HG02970 (cell line): Measurements from ENCODE around the gene PTOV1.

Experiments
- ATAC-seq: cut with Tn5 transposase; IDR thresholded peaks from one replicate; pipeline ENCODE4 v1.9.1; 2021; ENCODE audit warnings: mild to moderate bottlenecking, moderate library complexity, moderate number of reproducible peaks; ENCODE audit not compliant: unreplicated experiment, low FRiP score

The PTOV1 gene

DNA sequence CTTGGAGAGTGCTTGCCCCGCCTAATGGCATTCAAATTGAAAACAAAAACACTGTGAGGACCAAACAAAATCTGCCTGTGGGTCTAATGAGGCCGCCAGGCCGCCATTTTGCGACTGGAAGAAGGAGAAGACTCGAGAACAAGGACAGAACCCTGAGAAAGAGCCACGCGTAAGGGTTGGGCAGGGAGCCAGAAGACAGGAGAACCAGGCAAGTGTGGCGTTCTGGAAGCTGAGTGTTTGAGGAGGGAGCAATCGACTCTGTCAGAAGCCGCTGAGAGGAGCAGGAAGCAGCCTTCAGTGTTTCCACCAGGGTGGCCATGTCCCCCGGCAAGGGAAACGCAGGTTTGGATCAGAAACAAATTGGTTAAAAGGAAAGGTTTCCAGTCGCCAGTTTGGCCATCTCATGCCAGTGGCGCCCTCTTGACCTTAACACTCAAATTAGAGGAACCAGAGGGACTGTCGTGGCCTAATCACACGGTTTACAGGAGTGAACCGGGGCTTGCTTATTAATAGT is 10.2 kb upstream of the PTOV1 start:
- ATAC-seq = no peak

DNA sequence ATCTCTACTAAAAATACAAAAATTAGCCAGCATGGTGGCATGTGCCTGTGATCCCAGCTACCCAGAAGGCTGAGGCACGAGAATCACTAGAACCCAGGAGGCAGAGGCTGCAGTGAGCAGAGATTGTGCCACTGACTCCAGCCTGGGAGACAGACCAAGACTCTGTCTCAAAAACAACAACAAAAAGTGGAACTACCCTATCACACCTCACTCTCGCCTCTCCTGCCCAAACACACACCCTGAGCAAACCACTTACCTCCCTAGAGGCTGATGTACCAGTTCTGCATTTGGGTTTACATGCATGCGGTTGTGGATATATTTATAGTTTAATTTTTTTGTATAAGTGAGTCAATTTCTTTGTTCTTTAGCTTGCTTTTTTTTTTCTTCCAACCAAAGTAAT is 7.7 kb upstream of the PTOV1 start:
- no peak for ATAC-seq

DNA sequence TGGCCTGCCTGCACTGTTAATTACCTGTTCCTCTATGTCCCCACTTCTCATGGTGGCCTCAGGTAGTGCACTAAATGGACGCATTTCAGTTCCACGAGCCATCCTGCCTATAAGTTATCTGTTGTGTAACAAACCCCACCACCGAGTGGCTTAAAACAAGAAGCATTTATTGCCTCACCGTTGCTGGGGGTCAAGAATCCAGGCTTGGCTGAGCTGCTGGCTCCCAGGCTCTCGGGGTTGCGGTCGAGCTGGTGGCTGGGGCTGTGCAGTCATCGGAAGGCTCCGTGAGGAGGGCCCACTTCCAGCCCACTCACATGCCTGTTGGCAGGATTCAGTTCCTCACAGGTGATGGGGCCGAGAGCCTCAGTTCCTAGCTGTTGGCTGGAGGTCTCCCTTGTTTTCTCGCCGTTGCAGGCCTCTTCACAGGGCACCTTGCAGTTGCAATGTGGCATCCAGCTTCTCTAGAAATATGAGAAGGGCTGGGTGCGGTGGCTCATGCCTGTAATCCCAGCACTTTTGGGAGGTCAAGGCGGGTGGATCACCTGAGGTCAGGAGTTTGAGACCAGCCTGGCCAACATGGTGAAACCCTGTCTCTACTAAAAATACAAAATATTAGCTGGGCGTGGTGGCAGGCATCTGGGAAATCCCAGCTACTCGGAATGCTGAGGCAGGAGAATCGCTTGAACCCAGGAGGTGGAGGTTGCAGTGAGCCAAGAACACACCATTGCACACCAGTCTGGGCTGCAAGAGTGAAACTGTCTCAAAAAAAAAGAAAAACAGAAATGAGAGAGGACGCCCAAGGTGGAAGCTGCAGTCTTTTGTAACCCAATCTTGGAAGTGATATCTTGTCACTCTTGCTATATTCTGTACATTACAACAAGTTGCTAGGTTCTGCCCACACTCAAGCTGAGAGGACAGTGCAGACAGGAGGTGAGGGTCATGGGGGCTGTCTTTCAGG is 6.5 kb upstream of the PTOV1 start:
- ATAC-seq = no peak

DNA sequence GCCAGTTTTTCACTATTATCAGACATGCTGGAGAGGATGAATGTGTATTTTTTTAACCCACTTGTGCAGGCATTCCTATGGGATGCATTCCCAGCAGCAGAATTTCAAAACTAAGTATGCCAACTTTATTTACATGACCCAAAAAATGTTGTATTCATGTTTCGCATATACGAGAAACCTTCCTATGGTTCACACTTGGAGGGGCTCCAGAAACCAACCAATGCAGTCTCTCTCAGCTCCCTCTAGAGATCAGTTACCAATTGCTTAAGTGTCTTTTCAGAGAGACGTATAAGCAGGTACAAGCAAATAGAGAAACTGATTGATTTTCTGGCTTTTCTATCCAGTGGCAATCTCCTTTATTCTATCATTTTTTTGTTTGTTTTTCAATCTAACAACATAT is 5.5 kb upstream of the PTOV1 start:
- no peak for ATAC-seq

DNA sequence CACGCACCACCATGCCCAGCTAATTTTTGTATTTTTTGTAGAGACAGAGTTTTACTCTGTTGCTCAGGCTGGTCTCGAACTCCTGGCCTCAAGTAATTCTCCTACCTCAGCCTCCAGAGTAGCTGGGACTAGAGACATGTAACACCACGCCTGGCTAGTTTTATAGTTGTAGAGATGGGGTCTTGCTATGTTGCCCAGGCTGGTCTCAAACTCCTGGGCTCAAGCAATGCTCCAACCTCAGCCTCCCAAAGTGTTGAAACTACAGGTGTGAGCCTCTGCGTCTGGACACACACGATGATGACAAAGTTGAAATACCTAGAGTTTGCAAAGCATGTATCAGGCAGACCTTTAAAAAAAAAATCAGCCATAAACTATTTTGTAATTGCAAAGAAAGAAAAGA is 4.6 kb upstream of the PTOV1 start:
- no peak for ATAC-seq

DNA sequence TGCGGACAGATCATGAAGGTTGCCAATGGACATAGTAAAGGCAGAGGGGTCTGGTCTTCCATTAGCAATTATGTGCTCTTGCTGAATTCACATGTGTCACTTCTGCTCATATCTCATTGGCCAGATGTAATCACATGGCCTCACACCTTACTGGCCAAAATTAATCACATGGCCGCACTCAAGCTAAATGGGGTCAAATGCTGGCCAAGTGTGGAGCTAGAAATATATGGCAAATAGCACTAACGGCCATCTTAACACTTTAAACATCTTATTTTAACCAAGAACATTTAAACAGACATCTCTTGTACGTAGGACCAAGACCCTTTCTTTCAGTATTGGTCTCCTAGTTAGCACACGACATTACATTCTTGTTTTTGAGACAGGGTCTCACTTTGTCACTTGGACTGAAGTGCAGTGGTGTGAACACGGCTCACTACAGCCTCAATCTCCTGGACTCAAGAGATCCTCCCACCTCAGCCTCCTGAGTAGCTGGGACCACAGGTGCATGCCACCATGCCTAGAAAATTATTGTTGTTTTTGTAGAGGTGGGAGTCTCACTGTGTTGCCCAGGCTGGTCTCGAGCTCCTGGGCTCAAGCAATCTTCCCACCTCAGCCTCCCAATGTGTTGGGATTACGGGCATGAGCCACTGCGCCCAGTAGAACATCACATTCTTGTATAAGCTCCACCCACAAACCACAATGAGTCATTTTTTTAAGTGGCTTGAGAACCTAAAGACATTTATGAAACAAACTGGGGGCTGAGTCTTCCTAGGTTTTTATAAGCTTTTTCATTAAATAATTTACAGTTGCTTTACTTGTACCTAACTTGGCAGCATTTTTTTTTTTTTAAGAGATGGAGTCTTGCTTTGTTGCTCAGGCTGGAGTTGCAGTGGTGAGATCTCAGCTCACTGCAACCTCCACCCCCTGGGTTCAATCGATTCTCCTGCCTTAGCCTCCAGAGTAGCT is 2.9 kb upstream of the PTOV1 start:
- no peak for ATAC-seq

DNA sequence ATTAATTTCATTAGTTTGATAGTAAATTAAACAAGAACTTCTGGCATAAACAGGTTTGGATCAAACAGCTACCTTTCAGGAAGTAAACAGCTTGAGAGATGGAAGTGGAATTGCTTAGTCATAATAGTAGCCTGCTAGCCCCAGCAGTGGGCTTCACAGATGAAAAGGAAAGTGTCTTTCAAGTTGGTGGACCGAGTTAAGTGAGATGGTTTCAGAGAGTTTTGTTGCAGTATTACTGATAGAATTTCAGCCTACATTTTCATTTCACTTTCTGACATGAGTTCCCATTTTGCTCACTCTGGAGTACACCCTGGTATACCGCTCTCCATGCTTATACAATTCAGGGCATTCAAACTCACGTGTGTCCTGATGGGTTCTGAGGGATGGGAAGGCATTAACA is 2.0 kb upstream of the PTOV1 start:
- ATAC-seq = no peak

DNA sequence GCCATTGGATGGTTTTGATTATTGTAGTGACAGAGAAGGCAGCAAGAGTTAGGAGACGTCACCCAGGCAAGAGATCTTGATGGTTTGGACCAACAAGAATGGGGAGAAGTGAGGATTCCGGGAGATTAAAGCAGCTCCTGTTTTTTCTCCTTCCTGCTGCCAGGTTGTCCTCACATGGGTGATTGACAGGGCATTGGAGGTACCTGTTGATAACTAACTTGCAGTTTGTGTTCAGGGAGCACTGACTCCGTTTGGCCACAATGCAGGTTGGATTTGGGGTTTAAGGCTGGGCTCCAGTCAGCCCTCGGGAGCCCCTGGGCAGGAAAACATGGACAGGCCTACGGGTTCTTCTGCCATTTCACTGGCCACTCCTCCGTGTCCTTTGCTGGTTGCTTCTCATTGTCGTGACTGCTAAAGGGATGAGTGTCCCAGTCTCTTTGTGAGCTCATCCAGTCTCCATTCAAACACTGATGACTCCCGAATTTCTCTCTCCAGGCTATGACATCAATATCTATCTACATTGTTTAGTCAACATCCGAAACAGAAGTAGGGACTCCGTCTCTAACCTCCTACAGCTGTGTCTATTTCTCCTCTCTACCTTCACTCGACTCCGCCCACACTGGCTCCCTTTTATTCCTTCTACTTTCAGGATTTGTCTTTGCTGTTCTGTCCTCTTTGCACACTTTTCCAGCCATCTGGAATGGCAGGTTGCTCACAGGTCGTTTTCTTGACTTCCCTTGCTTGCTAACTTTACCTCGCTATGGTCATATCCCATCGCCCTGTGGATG is 1.3 kb upstream of the PTOV1 start:
- no peak for ATAC-seq

DNA sequence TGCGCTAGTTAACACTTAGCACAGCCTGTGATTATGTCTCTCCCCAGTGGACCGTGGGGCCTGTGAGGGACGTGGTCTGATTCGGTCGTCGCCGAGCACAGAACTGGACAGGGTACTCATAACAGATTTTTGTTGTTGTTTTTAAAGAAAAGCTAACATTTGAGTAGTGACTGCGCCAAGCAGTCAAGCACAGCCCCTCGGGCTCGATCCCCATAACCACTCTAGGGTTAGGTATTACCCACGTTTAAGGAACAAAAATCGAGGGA is 805 bp upstream of the PTOV1 start:
- ATAC-seq = no peak

DNA sequence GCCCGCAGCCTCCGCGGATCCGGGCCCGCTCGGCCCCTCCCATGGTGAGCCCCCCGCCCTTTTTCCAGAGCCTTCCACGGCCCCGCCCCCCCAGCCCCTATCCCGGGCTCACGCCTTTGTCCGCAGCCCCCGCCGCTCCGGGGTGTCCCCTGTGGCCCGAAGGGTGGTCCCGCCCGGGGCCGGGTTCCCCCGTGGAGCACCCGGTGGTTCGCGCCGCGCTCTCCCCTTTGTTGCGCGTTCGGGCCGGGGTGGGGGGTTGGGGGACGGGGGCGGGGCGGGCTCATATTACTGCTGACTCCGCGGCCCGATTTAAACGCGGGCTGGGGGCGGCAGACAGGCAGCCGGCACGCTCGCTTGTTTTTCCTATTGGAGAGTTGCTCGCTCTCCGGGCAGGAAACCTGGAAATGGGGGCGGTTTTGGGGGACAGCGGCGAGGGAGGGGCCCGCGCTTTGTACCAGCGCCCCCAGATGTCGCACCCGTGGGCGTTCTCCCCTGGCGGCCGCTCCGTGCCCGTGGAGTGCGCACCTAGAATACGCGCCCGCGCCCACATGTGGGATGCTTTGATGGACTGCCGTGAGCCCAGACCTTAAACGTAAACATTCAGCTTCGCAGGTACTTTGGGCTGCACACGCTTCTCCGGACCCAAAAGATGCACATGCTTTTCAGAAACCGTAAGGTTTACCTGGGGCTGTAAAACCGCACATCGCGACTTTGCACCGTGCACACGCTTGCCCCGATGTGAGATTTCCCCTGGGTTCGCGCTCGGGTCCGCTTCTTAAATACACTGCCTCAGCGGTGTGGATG is 699 bp downstream of the PTOV1 start:
- ATAC-seq = no peak

DNA sequence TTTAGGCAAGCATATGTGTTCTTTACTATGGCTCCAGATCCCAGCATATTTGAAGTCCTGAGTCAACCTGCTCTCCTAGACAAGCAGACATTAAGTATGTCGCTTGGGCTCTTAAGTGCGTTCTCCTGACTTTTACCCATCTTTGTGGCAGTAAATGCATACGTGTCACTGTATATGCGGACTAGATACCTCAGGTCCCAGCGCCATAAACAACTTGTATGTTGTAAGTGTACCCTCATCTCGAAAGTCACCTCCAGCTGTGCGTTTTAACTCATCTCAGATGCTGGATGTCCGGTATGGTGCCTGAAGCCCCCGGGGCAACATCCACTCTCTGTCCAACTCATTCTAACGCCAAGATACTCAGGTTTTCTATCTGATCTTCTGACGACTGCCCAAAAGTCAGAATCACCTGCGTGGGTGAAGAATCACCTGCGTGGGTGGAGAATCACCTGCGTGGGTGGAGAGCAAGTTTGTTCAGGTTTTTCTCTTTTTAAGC is 1.7 kb downstream of the PTOV1 start:
- ATAC-seq = no peak

DNA sequence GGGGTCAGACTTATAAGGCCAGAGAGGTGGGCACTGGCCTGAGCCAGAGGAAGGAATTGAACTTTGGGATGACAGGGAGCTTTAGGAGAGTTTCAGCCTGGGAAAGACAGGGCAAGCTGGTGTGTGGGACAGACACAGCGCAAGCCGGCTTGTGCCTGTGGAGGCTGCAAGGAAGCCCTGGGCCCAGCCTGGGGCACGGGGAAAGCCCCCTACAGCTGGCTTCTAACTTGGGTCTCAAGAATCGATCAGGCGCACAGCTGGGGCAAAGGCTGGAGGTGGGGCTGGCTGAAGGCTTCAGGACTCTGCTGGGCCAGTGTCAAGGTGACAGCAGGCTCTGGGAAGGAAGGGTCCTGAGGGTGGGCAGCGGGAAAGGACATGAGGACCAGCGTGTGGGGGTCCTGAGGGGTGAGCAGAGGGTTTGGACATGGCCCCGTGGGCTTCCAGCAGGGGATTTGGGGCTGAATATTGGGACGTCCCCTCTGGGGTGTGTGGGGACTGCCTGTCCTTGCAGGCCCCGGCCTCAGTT is 3.0 kb downstream of the PTOV1 start:
- no peak for ATAC-seq

DNA sequence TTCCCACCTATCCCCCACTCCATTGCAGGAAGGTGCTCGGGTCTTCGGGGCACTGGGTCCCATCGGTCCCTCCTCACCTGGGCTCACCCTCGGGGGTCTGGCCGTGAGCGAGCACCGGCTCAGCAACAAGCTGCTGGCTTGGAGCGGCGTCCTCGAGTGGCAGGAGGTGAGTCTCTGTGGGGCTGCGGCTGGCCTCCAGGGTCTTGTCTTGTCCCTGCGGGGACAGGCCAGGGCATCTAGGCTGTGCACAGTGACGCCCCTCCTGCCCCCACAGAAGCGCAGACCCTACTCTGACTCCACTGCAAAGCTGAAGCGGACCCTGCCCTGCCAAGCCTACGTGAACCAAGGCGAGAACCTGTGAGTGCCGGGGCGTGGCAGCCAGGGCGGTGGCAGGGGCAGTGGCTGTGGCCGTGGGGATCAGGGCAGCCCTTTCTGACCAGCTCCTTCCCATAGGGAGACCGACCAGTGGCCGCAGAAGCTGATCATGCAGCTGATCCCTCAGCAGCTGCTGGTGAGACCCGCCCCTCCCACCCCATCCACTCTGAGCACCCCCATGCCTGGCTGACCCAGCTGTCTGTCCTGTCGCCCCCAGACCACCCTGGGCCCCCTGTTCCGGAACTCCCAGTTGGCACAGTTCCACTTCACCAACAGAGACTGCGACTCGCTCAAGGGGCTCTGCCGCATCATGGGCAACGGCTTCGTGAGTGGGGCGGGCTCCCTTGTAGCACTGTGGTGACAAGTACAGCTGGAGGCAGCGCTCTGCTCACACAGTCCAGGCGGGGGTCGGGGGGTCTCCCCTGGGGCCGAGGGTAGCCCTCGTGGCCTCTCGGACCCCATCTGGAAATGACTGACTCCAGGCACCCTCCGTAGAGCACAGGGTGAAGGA is 3.7 kb downstream of the PTOV1 start:
- ATAC-seq = no peak

DNA sequence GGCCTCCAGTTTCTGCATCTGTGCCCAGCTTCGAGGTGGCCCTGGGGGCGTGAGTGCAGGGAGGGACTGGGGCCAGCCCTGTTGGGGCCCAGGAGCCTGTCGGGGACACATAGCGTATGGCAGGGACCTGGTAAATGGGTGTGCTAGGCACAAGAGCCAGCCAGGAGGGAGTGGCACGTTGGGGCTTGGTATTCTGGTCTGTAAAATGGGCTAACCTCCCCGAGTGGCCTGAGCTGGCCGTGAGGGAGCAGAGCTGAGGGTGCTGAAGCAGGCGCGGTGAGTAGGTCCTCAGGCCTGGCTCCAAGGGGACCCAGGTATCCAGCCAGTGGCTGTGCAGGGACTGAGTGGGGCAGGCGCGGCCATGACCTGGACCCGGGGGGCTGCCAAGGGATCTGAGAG is 4.3 kb downstream of the PTOV1 start:
- ATAC-seq = no peak

DNA sequence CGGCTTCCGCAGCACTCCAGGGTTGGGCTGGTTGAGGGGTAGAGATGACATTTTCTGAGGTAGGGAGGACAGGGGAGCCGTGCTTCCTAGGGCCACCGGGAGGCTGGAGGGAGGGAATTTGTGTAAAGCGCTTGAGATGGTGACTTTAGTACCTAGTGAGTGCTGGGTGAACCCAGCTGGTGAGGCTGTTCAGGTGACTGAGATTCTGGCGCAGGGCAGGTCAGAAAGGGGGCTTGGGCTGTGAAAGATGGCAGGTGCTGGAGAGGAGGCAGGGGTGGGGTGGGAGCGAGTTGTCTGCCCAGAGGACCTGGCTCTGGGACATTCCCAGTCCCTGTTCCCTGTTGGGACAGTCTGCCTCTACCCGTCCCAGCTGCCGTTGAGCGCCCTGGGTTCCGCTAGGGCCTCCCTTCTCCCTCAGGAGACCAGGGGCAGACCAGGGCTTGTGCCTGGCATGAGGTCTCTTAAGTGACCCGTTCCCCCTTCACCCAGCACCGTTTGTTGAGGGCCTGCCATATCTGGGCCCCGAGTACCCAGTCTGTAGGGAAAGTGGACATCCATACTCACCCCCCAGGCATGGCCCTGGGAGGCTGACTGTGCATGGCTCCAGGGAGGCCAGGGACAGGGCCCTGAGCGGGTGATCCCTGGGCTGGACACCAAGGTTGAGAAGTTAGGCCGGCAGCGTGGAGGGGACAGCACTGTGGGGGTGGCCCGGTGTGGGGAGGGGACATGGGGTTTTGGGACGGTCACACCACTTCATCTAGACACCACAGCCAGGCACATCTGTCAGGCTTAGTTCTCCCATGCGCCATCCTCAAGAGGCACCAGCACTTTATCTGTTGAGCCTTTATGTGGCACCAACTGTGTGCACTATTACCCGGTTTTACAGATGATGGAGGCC is 5.0 kb downstream of the PTOV1 start:
- no peak for ATAC-seq

DNA sequence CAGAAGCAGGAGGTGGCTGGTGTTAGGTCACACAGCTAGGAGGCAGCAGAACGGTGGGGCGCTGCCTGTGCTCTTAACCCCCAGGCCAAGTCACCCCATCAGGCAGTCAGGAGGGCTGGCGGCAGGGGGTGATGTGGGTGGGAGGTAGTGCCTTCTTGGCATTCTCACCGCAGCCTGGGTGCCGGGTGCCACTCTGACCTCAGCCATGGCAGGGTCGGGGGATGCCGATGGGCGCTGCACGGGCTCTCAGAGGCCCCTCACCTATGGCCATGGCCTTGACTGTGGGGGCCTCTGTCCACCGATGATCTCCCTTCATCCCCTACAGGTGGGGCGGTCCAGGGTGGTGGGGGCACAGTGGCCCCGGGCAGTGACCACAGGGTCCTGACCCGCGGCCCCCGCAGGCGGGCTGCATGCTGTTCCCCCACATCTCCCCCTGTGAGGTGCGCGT is 5.6 kb downstream of the PTOV1 start:
- no peak for ATAC-seq

DNA sequence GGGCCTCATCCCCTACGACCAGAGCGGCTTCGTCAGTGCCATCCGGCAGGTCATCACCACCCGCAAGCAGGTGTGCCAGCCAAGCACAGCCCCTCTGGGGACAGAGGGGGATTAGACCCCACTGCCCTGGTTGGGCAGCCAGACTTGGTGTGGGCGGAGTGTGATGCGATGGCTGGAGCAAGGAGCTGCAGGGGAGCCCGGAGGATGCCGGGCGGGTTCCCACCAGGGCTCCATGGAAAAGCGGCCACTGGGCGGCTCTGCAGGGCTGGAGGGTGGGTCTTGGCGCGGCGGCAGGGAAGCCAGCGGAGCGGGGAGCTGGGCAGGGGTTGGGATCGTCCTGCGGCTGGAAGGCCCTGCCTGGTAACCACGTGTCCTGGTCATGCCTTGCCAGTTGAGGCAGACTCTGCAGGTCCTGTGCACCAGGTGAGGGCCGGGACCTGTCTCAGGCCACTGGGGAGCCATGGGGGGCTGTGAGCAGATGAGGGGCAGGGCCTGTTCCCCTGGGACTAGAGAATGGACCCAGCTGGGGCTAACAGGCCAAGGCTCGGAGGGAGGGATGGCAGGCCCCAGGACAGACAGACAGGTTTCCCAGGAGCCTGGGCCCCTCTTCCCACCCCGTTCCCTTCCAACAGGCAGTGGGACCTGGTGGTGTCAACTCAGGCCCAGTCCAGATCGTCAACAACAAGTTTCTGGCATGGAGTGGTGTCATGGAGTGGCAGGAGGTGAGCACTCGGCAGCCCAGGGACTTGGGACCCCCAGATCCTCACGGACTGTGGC is 6.3 kb downstream of the PTOV1 start:
- no peak for ATAC-seq
